Lower leg skin (tissue), 3 donors: ENCODE results near the gene UST.

ENCODE experiments used
- POLR2A ChIP-seq, 2 donors: fragments of 450-650 bp; IDR thresholded peaks; one replicate each; pipeline ENCODE4 v1.6.1; 2016 to 2017; ENCODE audit warnings: antibody characterized with exemption in 2 of 2, mild to moderate bottlenecking in 1 of 2, moderate library complexity in 1 of 2
- TF ChIP-seq, protein P1 (sequence below), 3 donors: fragments of 450-650 bp; IDR thresholded peaks; one replicate each; pipeline ENCODE4 v1.5.1; 2016; ENCODE audit warnings: antibody characterized with exemption in 3 of 3, mild to moderate bottlenecking in 3 of 3, moderate library complexity in 2 of 3

DNA sequence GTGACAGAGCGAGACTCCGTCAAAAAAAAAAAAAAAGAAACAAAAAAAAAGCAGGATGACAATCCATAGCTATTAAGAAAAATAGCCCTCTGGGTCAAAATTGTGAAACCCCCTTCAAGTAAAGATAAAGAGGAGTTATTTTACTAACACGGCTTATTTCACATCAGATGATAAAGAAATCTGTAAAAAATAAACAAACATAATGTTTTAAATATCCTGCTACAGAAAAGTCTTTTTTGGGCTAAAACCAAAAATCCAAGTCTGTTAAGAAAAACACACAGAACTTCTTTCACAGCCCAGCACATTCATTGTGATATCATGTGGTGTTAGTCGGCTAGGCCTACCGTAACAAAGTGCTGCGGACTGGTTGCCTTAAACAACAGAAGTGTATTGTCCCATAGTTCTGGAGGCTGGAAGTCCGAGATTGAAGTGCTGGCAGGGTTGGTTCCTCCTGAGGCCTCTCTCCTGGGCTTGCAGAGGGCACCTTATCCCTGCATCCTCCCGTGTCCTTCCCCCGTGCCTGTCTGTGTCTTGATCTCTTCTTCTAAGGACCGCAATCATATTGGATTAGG lies 331.5 kb downstream of the UST start:
- no peak for TF ChIP-seq POLR2A (IDR thresholded peaks at IDR 0.05)
- TF ChIP-seq, protein P1, sequence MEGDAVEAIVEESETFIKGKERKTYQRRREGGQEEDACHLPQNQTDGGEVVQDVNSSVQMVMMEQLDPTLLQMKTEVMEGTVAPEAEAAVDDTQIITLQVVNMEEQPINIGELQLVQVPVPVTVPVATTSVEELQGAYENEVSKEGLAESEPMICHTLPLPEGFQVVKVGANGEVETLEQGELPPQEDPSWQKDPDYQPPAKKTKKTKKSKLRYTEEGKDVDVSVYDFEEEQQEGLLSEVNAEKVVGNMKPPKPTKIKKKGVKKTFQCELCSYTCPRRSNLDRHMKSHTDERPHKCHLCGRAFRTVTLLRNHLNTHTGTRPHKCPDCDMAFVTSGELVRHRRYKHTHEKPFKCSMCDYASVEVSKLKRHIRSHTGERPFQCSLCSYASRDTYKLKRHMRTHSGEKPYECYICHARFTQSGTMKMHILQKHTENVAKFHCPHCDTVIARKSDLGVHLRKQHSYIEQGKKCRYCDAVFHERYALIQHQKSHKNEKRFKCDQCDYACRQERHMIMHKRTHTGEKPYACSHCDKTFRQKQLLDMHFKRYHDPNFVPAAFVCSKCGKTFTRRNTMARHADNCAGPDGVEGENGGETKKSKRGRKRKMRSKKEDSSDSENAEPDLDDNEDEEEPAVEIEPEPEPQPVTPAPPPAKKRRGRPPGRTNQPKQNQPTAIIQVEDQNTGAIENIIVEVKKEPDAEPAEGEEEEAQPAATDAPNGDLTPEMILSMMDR (IDR thresholded peaks at IDR 0.05) = no peak
